Caco-2 (cell line): ENCODE results near the gene PITRM1. TPM values are rescaled to one million over a fixed set of nuclear protein-coding genes. Genes with fewer than 3 reads are reported as not detected.

Source experiments
- BruUV-seq: library from RNA; stranded (reverse); fragments of 400-500 nt; replicated peaks from 2 replicates; lab custom pipeline; 2021; lab: Mats Ljungman, UMichigan
- CTCF ChIA-PET: fragments of 300-600 bp; sonication (Branson Sonifier 250); formaldehyde crosslinking; loops from one replicate; lab custom pipeline; 2022; ENCODE audit warnings: antibody characterized with exemption; lab: Charles Lee
- POLR2A ChIA-PET: fragments of 300-600 bp; sonication (Branson Sonifier 250); formaldehyde crosslinking; loops from one replicate; lab custom pipeline; 2022; ENCODE audit warnings: antibody characterized with exemption; lab: Charles Lee
- DNase-seq, 2 experiments: peaks; one replicate each; pipeline versions ENCODE4 v3.0.0 to v3.0.0-alpha.2; 2020 to 2022
- H3K27me3 ChIP-seq: replicated peaks from 2 replicates; pipeline ENCODE4 v1.6.0; 2011; ENCODE audit warnings: low read length; ENCODE audit not compliant: control insufficient read depth, insufficient read depth
- H3K36me3 ChIP-seq: 2 replicates; pipeline ENCODE4 v1.5.1; 2011; ENCODE audit warnings: low read length; ENCODE audit not compliant: control insufficient read depth, insufficient read depth
- H3K4me1 ChIP-seq: fragments of 250-450 bp; sonication (Bioruptor Pico); 2 replicates; pipeline ENCODE4 v1.5.1; 2020; ENCODE audit warnings: mild to moderate bottlenecking
- H3K4me3 ChIP-seq: 2 replicates; pipeline ENCODE4 v1.5.1; 2011; ENCODE audit warnings: low read depth, mild to moderate bottlenecking, control low read depth, low read length
- H3K9me3 ChIP-seq: fragments of 250-450 bp; sonication (Bioruptor Pico); 2 replicates; pipeline ENCODE4 v1.5.1; 2020; ENCODE audit warnings: mild to moderate bottlenecking, moderate library complexity
- H3K27ac Mint-ChIP-seq: one replicate; pipeline ENCODE4 v1.8.0; 2022; ENCODE audit warnings: mixed read lengths; ENCODE audit not compliant: unreplicated experiment
- H3K27me3 Mint-ChIP-seq: one replicate; pipeline ENCODE4 v1.8.0; 2022; ENCODE audit warnings: mixed read lengths; ENCODE audit not compliant: insufficient read depth, unreplicated experiment
- H3K36me3 Mint-ChIP-seq: one replicate; pipeline ENCODE4 v1.8.0; 2022; ENCODE audit warnings: mild to moderate bottlenecking, mixed read lengths; ENCODE audit not compliant: insufficient read depth, unreplicated experiment
- H3K4me1 Mint-ChIP-seq: one replicate; pipeline ENCODE4 v1.8.0; 2022; ENCODE audit warnings: low read depth, mixed read lengths; ENCODE audit not compliant: unreplicated experiment
- H3K4me3 Mint-ChIP-seq: one replicate; pipeline ENCODE4 v1.8.0; 2022; ENCODE audit warnings: mild to moderate bottlenecking, moderate library complexity, mixed read lengths; ENCODE audit not compliant: unreplicated experiment
- H3K9me3 Mint-ChIP-seq: one replicate; pipeline ENCODE4 v1.8.0; 2022; ENCODE audit warnings: mixed read lengths; ENCODE audit not compliant: unreplicated experiment
- CTCF ChIP-seq, 2 experiments: fragments of 200-600 bp in 1 of 2; IDR thresholded peaks; 1 replicate in 1 of 2; 2 replicates in 1 of 2; pipeline versions ENCODE4 v1.5.1 to v1.8.0; 2011 to 2022; ENCODE audit warnings: antibody characterized with exemption in 1 of 2, control low read depth in 1 of 2, inconsistent platforms in 1 of 2, low read depth in 1 of 2, low read length in 1 of 2, mild to moderate bottlenecking in 1 of 2, moderate library complexity in 1 of 2; ENCODE audit not compliant: insufficient read depth in 1 of 2, severe bottlenecking in 1 of 2, unreplicated experiment in 1 of 2
- intact Hi-C: fragments of 100-400 bp; cut with micrococcal nuclease; formaldehyde crosslinking; loops from one replicate; pipeline ENCODE4 v1.10.0; 2022; ENCODE audit not compliant: unreplicated experiment
- total RNA-seq: library from RNA; stranded (reverse); gene quantifications from 2 replicates; pipeline ENCODE4 v1.2.3, GENCODE V29; 2022

The PITRM1 gene
- total RNA-seq, 1 experiment from 2014 or later, result 80.5 TPM

GRCh38 chr10:3142146-3142875 is 30.3 kb downstream of the PITRM1 start:
- no peak overlapping the region for H3K4me3 ChIP-seq
- peaks cover 92% of the 10 kb centered on the region for H3K36me3 Mint-ChIP-seq
- no peak overlapping the region for H3K4me3 Mint-ChIP-seq
- no peak for DNase-seq
- H3K9me3 ChIP-seq, result no peaks in the 10 kb centered on the region
- H3K27me3 ChIP-seq, result no peaks in the 10 kb centered on the region
- no peaks in the 10 kb centered on the region for H3K9me3 Mint-ChIP-seq
- CTCF ChIA-PET, result no interaction called here
- peaks cover 9% of the 10 kb centered on the region for H3K4me1 Mint-ChIP-seq
- no peaks in the 10 kb centered on the region for H3K27me3 Mint-ChIP-seq
- H3K4me1 ChIP-seq, result 0 out of 2 replicates have a peak, but pooled peaks cover 11% of the 10 kb centered on the region
- POLR2A ChIA-PET, result no interaction called here
- no TSS peak for BruUV-seq
- intact Hi-C loops, result no loop called here
- TF ChIP-seq CTCF (IDR thresholded peaks at IDR 0.05; ENCODE audit: insufficient read depth in 1 of 2, low read depth in 1 of 2, low read length in 1 of 2, severe bottlenecking in 1 of 2, unreplicated experiment in 1 of 2), result no peak
- H3K36me3 ChIP-seq, result peaks cover 11% of the 10 kb centered on the region
- no peak overlapping the region for H3K27ac Mint-ChIP-seq

GRCh38 chr10:3141351-3142005 is 31.1 kb downstream of the PITRM1 start:
- Mint-ChIP-seq H3K9me3 (no peaks in the 10 kb centered on the region), H3K27me3 (no peaks in the 10 kb centered on the region), H3K4me3 (no peak overlapping the region), H3K27ac (no peak overlapping the region), H3K36me3 (peaks cover 97% of the 10 kb centered on the region), H3K4me1 (peaks cover 9% of the 10 kb centered on the region)
- TF ChIP-seq CTCF (IDR thresholded peaks at IDR 0.05; ENCODE audit: insufficient read depth in 1 of 2, low read depth in 1 of 2, low read length in 1 of 2, severe bottlenecking in 1 of 2, unreplicated experiment in 1 of 2), result no peak
- ChIA-PET POLR2A (no interaction called here), CTCF (no interaction called here)
- intact Hi-C loops, result no loop called here
- BruUV-seq, result no TSS peak
- Histone ChIP-seq H3K27me3 (no peaks in the 10 kb centered on the region), H3K4me1 (0 out of 2 replicates have a peak, but pooled peaks cover 11% of the 10 kb centered on the region), H3K4me3 (no peak overlapping the region), H3K36me3 (peaks cover 10% of the 10 kb centered on the region), H3K9me3 (no peaks in the 10 kb centered on the region)
- DNase-seq, result no peak

GRCh38 chr10:3140280-3140679 is 32.3 kb downstream of the PITRM1 start:
- BruUV-seq, result no TSS peak
- POLR2A ChIA-PET, result interaction anchor here (0.5 kb wide), 1 partner anchor 64 kb away, joined by 4 read pairs; no protein-coding TSS in a partner anchor
- Histone ChIP-seq H3K4me3 (no peak overlapping the region), H3K36me3 (peaks cover 13% of the 10 kb centered on the region), H3K27me3 (no peaks in the 10 kb centered on the region), H3K9me3 (no peaks in the 10 kb centered on the region), H3K4me1 (0 out of 2 replicates have a peak, but pooled peaks cover 11% of the 10 kb centered on the region)
- H3K36me3 Mint-ChIP-seq, result peaks cover 98% of the 10 kb centered on the region
- no peaks in the 10 kb centered on the region for H3K9me3 Mint-ChIP-seq
- H3K4me1 Mint-ChIP-seq, result peaks cover 9% of the 10 kb centered on the region
- CTCF ChIA-PET, result no interaction called here
- TF ChIP-seq CTCF (IDR thresholded peaks at IDR 0.05; ENCODE audit: insufficient read depth in 1 of 2, low read depth in 1 of 2, low read length in 1 of 2, severe bottlenecking in 1 of 2, unreplicated experiment in 1 of 2), result no peak
- no peak for DNase-seq
- H3K27me3 Mint-ChIP-seq, result no peaks in the 10 kb centered on the region
- no peak overlapping the region for H3K4me3 Mint-ChIP-seq
- intact Hi-C loops, result no loop called here
- no peak overlapping the region for H3K27ac Mint-ChIP-seq
